GM12875 (cell line): ENCODE results near the gene NACC1.
"Not testable (repeated sequence)": the region's sequence is repeated elsewhere in the genome, so short reads cannot be mapped to it uniquely, and the experiment has no call there.

ENCODE experiments used
- H3K4me3 ChIP-seq: one replicate; pipeline ENCODE4 v1.5.1; 2011; ENCODE audit warnings: low read depth, low read length, control low read depth
- TF ChIP-seq, protein P1 (sequence below): IDR thresholded peaks from 2 replicates; pipeline ENCODE4 v1.5.1; 2011; ENCODE audit warnings: low read depth, mild to moderate bottlenecking, control low read depth, inconsistent platforms, low read length, moderate library complexity, borderline replicate concordance; ENCODE audit not compliant: insufficient read depth

NACC1 gene

DNA sequence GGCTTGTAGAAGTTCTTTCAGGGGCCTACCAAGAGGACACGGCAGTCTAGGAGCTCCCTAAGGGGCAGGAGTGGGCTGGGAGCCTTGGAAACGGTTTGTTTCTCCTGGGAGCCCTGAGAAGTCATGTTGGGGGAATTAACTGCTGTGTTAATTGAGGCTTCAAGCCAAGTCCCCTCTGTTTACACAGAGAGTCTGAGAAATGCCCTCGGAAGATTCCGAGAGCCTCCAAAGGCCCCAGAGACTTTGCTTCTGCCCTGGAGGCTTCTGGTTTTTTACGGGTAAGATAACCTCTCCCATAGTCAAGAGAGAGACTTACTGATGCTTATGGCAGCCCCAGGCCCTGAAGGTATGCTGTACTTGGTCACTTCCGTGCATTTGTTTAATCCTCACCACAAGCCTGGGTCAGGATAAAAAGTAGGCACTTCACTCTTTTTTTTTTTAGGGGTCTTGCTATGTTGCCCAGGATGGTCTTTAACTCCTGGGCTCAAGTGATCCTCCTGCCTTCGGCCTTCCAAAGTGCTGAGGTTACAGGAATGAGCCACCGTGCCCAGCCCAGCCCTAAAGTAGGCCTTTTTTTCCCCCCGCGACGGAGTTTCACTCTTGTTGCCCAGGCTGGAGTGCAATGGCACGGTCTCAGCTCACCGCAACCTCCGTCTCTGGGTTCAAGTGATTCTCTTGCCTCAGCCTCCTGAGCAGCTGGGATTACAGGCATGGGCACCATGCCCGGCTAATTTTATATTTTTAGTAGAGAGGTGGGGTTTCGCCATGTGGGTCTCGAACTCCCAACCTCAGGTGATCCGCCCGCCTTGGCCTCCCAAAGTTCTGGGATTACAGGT lies 47.3 kb downstream of the NACC1 start:
- no peak overlapping the region for H3K4me3 ChIP-seq

DNA sequence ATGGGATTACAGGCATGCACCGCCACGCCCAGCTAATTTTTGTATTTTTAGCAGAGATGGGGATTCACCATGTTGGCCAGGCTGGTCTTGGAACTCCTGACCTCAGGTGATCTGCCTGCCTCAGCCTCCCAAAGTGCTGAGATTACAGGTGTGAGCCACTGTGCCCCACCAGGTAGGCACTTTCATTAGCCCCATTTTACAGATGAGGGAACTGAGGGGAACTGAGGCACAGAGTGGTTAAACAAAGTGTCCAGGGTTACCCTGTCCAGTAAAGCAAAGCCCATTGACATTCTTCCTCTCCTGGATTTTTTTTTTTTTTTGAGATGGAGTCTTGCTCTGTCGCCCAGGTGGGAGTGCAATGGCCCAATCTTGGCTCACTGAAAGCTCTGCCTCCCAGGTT lies 48.1 kb downstream of the NACC1 start:
- H3K4me3 ChIP-seq: not testable (repeated sequence)

More for the DNA sequence above, 47.3 kb downstream of the NACC1 start:
- TF ChIP-seq, protein P1, sequence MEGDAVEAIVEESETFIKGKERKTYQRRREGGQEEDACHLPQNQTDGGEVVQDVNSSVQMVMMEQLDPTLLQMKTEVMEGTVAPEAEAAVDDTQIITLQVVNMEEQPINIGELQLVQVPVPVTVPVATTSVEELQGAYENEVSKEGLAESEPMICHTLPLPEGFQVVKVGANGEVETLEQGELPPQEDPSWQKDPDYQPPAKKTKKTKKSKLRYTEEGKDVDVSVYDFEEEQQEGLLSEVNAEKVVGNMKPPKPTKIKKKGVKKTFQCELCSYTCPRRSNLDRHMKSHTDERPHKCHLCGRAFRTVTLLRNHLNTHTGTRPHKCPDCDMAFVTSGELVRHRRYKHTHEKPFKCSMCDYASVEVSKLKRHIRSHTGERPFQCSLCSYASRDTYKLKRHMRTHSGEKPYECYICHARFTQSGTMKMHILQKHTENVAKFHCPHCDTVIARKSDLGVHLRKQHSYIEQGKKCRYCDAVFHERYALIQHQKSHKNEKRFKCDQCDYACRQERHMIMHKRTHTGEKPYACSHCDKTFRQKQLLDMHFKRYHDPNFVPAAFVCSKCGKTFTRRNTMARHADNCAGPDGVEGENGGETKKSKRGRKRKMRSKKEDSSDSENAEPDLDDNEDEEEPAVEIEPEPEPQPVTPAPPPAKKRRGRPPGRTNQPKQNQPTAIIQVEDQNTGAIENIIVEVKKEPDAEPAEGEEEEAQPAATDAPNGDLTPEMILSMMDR: no peak

DNA sequence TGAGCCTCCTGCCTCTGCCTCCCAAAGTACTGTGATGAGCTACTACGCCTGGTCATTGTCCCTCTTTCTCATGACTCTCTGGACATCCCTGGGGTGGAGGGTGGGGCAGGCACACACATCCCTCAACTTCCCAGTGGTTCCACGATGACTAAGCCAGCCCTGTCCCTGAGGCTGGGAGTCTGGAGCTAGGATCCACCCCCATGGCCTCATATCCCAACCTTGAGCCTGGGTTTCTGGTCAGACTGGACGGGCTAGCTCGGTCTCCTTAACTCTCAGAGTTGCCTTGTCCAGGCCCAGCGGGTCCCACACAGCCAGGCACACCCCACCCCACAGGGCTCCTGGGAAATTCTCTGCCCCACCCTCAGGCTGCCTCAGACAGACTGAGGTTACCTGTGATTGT lies 51.7 kb downstream of the NACC1 start:
- TF ChIP-seq, protein P1: no peak
- no peak overlapping the region for H3K4me3 ChIP-seq

GRCh38 chr19:13171146-13171545 lies 53.1 kb downstream of the NACC1 start:
- TF ChIP-seq, protein P1: no peak
- H3K4me3 ChIP-seq: no peak overlapping the region

GRCh38 chr19:13172346-13173138 lies 54.5 kb downstream of the NACC1 start:
- H3K4me3 ChIP-seq: peak overlapping the region; percentile 23
- TF ChIP-seq, protein P1: no peak

GRCh38 chr19:13173139-13173737 lies 55.2 kb downstream of the NACC1 start:
- no peak overlapping the region for H3K4me3 ChIP-seq
- TF ChIP-seq, protein P1: no peak

GRCh38 chr19:13176345-13176744 lies 58.3 kb downstream of the NACC1 start:
- TF ChIP-seq, protein P1: no peak
- H3K4me3 ChIP-seq: no peak overlapping the region

GRCh38 chr19:13177584-13177983 lies 59.5 kb downstream of the NACC1 start:
- not testable (repeated sequence) for H3K4me3 ChIP-seq

GRCh38 chr19:13178291-13178690 lies 60.2 kb downstream of the NACC1 start:
- not testable (repeated sequence) for H3K4me3 ChIP-seq
